Activated naive CD4-positive, alpha-beta T cell (primary cell): Measurements from ENCODE around the gene CHRNB4.
"Not testable (repeated sequence)": the region's sequence is repeated elsewhere in the genome, so short reads cannot be mapped to it uniquely, and the experiment has no call there.

Experiments
- DNase-seq, 4 experiments: peaks; one replicate each; lab custom pipeline; 2025; lab: John Stamatoyannopoulos, UW

The CHRNB4 gene

DNA sequence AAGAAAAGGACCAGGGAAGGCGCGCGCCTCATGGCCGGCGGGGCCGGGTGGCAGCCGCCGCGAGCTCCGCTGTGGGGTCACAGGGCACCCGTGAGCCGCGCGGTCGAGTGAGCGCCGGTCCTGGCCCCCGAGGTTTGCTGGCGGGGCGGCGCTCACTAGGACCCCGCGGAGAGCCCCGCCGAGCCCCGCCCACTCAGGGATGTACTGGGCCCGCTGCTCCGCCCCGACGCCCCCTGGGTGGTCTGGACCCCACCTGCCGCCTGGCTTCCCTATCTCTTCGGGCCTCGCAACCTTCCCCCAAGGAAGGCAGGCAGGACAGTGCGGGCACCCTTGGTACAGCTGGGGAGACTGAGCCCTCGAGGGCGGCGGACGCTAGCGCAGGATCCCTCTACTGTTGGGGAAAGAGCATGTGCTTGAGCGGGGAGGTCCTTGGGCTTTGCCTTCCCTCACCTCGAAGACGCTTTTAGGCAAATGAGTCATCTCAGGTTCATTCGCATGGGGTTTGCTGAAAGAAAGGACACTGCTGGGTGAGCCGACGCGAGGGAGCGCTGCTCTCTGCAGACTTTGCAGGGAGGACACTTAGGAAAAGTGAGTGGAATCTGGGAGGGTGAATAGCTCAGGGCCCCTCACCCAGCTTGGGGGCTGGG is at the start of gene CHRNB4:
TSS of gene CHRNB4 (minus strand) at position 109 of the 647 bp plus-strand sequence. CDS start at position 32, 77 bp downstream.
- DNase-seq, result peak in 1 of 4 experiments; percentile 17

- no peak for DNase-seq
Observed at GRCh38 chr15:78689626-78690025, 48.6 kb upstream of the CHRNB4 start.

GRCh38 chr15:78685925-78686324 is 44.9 kb upstream of the CHRNB4 start:
- no peak for DNase-seq

GRCh38 chr15:78685159-78685921 is 44.3 kb upstream of the CHRNB4 start:
- no peak for DNase-seq

- DNase-seq, result no peak
Observed at GRCh38 chr15:78684657-78685056, 43.6 kb upstream of the CHRNB4 start.

DNA sequence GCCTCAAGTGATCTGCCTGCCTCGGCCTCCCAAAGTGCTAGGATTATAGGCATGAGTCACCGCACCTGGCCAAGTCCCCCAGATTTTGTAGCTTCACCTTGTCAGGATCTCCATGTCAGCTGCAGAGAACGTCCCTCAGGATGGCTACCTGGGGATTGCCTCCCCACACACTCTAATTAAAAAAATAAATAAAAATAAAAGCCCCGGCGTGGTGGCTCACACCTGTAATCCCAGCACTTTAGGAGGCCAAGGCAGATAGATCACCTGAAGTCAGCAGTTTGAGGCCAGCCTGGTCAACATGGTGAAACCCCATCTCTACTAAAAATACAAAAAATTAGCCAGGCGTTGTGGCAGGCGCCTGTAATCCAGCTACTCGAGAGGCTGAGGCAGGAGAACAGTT is 42.6 kb upstream of the CHRNB4 start:
- DNase-seq, result not testable (repeated sequence)

DNA sequence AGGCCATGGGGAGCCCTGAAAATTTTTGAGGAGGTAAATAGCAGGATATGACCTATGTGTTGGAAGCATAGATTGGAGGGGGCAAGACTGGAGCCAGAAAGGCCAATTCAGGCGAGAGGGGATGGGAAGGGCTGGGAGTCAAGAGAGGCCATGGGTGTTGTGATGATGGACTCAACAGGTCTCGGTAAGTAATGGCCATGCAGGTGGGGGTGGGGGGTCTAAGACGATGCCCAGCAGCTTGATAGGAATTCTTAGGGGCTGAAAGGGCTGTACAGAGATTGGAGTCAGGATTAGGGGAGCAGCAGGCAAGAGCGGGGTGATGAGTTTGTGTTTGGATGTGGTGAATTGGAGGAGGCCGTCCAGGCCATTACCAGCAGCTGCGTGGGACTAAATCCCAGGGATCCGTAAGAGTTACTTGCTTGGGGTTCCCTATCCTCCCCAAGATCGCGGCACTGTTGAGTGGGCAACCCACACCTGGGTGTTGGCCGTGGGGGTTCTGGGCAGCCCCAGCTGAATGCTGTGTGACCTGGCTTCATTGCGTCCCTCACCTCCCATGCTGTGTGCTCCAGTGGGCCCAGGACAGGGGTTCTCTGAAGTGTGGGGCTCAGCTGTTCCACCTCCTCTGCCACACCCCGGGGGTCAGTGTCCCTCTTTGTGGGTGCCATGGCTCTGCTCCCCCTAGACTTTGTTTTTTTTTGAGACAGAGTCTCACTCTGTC is 41.8 kb upstream of the CHRNB4 start:
- no peak for DNase-seq

GRCh38 chr15:78682004-78682651 is 41.1 kb upstream of the CHRNB4 start:
- no peak for DNase-seq

DNA sequence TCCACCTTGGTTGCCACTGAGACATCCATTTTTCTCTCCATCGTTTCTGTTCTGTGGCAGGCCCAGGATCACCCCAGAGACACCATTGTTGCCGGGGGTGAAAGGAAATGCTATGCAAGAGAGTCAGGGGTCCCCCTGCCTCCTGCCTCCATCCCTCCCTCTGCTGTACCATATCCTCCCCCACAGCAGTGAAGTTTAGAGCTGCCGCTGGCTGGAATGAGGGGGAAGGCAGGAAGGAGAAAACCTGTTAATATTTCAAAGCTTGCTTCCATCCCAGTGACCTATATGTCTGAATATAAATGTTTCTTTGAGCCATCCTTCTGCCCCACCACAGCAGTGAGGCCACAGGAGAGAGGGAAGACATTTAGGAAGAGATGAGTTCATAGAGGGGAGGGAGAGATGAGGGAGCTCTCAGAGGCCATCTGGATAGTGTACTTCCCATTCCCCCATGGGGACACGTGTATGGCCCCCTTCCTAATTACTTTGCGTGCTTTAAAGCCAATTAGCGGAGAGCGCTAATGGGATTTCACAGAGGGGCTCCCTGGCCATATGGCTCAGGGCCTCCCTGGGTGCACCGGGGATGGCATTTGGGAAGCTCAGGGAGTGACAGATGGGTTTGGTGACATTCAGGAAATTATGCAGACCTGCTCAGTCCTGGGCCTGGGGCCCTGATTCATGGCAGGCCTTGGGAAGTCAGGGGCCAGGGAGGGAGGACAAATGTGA is 40.4 kb upstream of the CHRNB4 start:
- no peak for DNase-seq

DNA sequence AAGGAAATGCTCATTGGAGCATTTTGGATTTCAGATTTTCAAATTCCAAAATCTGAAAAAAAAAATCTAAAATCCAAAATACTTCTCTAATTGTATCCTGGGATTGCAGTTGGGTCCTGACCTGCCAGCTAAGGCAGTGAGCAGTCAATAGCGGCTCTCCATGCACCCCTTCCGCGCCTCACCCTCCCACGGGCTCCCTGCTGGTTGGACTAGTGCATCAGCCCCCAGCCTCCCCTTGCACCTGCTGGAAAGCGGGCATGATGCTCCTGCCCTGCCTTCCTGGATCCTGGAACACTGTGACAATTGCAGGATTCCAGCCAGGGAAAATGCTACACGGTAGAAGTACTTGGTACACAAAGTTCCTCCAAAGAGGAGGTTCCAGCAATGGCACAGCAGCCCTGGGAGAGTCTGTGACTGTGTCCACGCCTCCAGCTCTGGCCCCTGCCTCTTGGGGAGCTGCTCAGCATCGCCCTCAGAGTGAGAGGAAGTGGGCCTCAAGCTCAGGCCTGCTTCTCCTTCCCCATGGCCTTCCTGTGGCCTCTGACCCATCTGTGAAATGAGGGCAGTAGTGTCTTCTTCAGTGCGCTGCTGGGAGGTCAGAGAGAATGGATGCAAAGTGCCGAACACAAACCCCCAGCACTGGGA is 39.5 kb upstream of the CHRNB4 start:
- DNase-seq, result no peak

- no peak for DNase-seq
Observed at GRCh38 chr15:78679089-78679511, 38.1 kb upstream of the CHRNB4 start.

DNA sequence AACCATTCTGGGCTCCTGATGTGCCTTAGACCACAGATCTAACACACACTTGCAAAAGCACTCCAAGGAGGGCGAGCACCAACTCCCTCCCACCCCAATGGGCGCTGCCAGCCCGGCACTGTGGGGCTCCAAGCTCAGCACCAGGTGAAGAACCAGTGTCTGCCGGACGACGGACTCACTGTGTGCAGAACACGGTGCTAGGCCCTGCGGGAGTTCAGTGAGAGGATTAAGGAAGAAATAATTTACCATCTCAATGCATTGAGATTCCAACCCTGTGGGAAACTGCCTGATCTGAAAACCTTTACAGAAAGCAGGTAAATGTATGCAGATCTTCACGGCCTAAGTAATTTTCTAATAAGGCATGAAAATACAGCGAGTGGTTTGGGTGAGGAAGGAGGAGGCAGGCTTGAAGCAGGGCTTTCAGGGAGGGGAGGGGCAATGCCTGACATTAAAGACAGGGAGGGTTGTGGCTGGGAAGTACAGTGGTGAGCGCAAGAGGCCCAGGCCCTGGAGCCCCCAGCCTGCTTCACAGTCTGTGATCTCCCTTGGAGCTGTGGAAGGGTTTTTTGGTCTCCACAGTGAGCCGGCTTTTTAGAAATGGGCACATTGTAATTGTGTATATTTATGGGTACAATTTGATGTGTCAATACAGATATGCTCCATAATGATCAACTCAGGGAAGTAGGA is 35.6 kb upstream of the CHRNB4 start:
- no peak for DNase-seq

DNA sequence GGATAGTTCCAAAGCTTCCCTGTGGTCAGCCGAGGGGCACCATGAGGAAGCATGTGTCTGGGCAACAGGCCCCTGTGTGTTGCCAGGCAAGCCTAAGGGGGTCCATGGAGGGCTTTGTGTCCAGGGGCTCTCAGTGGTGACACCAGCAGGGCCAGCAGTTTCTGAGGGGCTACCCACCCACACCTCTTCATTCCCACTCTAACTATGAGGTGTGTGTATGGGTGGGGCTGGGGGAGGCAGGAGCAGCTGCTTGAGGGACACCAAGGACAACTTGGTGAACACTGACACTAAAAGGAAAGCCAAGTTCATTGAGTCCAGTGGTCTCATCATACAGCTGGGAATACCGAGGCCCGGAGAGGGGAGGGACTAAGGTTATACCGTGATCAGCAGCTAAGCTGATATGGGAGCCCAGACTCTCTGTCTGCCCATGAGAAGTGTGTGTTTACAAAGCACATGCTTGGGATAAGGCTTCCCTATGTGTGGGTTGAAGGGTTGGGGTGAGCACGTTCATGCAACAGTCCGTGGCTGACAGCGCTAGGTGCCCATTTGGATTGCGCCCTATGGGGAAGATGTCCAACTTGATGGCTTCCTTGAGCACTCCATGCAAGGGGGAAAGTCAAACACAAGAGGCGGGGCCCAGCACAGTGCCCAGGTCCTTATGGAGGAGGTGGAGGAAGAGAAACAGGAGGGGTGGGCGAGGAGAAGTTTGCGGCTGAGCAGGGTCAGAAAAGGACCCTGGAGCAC is 34.8 kb upstream of the CHRNB4 start:
- DNase-seq, result no peak

DNA sequence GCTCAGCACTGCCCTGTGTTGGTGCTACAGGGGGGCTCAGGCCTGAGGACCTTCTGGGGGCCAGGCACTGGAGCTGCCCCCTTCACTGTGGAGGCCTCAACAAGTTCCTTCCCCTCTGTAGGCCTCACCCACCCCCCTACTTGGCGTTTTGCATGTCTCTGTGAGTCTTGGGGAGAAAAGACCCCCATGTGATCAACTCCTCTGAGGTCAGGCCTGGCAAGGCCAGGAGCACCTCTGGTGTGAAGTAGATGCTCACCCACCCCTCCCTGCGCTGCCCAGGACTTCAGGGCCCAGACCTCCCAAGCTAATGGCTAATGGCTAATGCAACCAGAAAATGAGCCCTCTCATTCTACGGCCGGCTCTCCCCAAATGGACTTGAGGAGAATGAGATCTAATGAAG is 34.2 kb upstream of the CHRNB4 start:
- DNase-seq, result no peak

- DNase-seq, result no peak
Observed at GRCh38 chr15:78673917-78674444, 33.0 kb upstream of the CHRNB4 start.

GRCh38 chr15:78673476-78673875 is 32.5 kb upstream of the CHRNB4 start:
- no peak for DNase-seq

DNA sequence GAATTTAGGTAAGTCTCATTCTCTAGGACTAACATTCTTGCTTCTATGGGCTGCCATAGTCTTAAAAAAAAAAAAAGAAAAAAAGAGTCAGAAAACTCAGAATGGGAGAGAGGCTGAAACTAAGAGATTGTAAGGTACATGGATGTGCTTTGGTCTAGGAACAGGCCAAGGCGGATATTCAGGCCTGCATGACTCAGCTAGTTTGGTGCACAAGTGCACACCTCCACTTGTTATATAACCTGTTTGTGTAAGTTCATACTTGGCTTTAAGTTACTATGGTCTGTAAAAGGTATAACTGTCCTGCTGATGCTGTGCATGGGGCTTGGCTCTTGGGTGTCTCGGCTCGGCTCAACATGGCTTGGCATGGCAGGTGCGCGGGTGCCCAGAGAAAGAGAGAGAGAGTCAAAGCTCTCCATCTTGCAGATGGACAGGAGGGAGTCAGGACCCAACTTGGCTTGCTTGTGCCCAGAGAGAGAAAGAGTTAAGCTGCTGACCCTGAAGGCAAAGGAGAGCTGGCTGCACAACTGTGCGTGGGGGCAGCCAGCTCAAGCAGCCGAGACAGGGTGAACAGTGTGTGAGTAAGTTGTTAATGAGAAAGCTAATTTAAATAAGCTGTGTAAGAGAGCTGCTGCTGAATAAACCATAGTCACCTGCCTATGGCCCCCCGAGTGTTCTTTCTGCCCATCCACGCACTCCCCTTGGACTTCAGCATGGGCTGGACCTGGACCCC is 31.4 kb upstream of the CHRNB4 start:
- DNase-seq, result no peak

DNA sequence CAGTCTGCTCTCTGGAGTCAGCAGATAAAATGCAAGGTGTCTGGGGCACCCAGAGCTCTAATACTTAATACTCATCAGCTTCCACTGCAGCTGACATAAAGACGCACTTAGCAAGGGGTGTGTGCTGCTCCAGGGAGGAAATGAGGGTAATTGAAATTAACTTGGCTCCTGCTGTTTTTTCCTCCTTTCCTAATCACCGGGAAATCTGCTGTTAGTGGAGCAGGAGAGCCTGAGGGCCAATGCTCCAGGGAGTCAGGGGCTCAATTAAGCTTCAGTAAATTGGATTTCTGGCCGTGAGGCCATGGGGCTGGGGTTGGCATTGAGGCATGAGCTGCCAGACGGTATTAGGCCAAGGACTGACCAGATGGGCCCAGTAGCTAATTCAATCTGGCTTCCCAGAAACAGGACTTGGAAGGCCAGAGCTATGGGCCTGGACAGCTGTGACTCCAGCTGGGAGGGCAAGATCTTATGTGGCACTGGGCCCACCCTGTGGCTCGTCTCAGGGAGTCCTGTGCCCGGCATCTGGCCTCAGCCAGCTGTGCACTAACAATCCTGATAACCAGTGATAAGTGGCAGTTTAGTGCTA is 30.7 kb upstream of the CHRNB4 start:
- DNase-seq, result no peak

- DNase-seq, result no peak
Observed at GRCh38 chr15:78668987-78669386, 28.0 kb upstream of the CHRNB4 start.
